NCI-H524 (cell line): ENCODE data around the gene HOXC5.
A peak's percentile ranks its signal among the peaks of the same experiment; 100 is the strongest.

Experiments used
- DNase-seq, 2 experiments: peaks; one replicate each; lab custom pipeline; 2025; lab: John Stamatoyannopoulos, UW

HOXC5 gene

DNA sequence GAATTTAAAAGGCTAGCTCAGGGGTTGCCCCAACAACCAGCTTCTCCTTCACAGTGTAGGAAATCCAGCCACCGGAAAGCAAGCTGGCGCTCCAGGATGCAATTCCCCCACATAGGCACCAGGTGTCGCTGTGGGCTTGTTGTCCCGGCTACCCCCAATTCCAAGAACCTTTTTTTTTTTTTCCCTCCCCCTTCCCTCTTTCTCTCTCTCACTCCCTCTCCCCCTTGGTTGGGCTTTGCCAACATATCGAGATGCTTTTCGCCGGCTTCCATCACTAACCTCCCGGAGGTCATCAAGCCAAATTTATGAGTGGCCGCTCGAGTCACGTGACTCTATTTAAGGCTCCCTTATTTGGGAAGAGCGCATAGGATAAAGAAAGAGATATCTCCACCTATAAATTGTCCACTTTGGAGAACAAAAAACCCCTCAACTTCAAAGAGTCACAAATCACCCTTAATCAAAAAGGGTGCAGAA lies at the start of gene HOXC5:
HOXC5 (plus strand) TSS at position 424 of the 474 bp plus-strand sequence. CDS start 73 bp downstream, outside the sequence.
- peak; percentile 91 to 93 for DNase-seq

DNA sequence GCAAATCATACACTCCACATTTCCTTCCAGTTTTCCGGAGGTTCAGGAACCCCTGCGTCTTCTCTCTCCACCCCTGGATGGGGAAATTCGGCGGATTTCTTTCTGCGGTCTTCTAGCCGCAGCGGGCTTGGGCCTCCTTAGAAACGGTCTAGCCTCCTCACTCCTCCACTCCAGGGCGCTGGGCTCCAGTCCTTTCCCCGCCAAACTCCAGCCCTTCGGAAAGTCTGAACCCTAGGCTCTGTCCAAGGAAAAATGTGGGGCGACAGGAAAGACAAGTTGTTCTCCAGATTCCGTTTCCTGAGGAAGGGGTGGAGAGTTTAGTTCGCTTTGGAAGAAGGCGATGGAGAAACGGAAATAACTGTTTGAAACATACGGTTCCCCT lies 49.3 kb upstream of the HOXC5 start:
- DNase-seq = no peak

- no peak for DNase-seq
Measured at GRCh38 chr12:53983950-53984572, 48.8 kb upstream of the HOXC5 start.

DNA sequence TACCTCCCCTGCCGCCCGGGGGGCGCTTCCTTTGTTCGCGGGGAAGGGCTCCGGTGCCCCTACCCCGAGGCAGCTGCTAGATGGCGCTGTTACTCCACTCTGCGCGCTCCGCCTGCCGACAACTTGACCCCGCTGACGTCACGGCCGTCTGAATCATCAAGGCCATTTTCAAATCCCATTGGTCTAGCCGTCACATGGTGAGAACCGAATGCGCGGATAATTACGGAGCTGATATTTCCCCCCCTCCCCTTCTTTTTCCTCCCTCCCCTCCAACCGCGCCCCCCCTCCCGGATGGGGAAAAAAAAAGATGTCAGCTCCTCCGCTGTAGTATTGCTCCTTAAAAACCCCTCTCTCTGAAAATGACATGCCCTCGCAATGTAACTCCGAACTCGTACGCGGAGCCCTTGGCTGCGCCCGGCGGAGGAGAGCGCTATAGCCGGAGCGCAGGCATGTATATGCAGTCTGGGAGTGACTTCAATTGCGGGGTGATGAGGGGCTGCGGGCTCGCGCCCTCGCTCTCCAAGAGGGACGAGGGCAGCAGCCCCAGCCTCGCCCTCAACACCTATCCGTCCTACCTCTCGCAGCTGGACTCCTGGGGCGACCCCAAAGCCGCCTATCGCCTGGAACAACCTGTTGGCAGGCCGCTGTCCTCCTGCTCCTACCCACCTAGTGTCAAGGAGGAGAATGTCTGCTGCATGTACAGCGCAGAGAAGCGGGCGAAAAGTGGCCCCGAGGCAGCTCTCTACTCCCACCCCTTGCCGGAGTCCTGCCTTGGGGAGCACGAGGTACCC lies 47.8 kb upstream of the HOXC5 start, which contains the start of gene HOXC10:
HOXC10 (plus strand) TSS at position 246 of the 791 bp plus-strand sequence; CDS start at position 360, 114 bp downstream.
- DNase-seq = peak; percentile 87 to 92

DNA sequence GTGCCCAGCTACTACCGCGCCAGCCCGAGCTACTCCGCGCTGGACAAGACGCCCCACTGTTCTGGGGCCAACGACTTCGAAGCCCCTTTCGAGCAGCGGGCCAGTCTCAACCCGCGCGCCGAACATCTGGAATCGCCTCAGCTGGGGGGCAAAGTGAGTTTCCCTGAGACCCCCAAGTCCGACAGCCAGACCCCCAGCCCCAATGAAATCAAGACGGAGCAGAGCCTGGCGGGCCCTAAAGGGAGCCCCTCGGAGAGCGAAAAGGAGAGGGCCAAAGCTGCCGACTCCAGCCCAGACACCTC lies 47.2 kb upstream of the HOXC5 start:
- DNase-seq = no peak

DNA sequence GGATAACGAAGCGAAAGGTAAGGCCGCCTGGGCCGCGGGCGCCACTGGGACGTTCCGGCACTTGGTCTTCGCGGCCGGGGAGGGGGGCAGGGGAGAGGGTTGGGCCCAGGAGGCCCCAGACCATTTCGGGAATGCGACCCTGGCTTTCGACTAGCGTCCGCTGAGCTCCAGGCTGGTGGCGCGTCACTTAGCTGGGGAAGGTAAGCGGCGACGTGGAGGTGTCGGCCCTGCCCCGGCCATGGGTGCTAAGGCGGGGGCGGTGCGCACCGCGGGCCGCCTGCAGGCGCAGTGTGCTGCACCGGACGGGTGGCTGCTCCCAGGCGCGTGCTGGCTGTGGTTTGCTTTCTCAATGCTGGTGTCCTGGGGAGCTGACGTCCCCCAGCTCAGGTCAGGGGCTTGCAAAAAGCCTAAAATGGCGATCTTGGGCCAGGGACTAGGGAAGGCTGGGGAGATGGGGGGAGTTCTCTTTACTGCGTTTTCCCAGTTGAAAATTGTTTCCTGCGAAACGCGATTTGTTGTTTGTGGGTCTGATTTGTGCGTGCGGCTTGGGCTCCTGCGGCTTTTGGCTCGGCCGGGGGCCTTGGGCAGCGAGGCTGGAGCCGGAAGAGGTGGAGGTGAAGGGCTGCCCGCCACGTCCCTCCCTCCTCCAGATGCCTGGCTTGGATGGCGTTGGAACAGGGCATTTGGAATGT lies 46.7 kb upstream of the HOXC5 start:
- peak in 1 of 2 experiments; percentile 22 for DNase-seq

GRCh38 chr12:53986686-53987483 lies 46.0 kb upstream of the HOXC5 start:
- DNase-seq = no peak

- no peak for DNase-seq
Measured at GRCh38 chr12:53987787-53988230, 45.0 kb upstream of the HOXC5 start.

DNA sequence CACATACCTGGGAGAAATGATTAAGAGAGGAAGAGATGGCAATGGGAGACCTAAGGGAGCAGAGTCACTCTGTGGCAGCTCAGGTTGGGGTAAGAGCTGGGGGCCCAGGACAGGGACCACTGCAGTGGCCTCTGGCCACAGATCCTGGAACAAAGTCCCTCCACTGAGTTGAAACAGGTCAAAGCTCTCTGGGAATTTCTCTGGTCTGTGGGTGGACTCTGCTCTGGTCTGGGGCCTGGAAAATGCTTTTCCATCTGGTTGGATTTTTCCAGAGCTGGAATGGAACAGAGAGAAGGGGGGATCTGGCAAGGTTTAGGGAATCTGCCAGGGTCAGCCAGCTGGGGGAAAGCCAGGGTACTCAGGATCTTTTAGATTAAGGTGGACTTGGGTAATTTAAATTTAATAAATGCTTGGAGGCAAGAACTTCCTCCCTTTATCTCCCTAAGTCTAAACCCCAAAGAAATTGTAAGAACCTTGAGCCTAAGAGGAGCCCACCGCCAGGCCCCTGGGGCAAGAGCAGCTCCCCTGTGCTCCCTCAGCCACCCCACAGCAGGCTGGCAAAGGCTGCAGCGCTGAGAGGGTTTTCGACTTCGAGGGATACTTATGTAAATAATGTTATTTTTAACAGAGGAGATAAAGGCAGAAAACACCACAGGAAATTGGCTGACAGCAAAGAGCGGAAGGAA lies 44.2 kb upstream of the HOXC5 start:
- no peak for DNase-seq

DNA sequence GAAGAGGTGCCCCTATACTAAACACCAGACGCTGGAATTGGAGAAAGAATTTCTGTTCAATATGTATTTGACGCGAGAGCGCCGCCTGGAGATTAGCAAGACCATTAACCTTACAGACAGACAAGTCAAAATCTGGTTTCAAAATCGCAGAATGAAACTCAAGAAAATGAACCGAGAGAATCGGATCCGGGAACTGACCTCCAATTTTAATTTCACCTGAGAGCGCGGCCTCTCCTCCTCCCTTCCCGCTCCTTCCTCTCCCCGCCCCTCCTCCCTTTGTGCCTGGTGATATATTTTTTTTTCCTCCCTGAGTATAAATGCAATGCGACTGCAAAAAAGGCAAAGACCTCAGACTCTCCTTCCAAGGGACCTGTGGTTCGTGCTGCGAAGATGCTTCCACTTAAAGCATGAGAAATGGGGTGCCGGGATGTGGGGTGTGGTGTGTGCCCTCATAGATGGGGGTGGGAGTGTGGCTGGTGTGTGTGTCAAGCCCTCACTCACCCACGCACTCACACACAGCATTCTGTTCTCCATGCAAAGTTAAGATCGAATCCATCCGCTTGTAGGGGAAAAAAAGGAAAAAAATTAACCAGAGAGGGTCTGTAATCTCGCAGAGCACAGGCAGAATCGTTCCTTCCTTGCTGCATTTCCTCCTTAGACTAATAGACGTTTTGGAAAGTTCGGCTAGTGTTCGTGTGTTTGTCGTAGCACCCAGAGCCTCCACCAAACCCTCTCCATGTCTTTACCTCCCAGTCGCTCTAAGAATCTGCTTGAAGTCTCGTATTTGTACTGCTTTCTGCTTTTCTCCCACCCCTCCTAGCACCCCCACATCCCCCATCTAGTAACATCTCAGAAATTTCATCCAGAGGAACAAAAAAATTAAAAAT lies 43.4 kb upstream of the HOXC5 start:
- DNase-seq = peak in 1 of 2 experiments; percentile 67

GRCh38 chr12:53990311-53991076 lies 42.4 kb upstream of the HOXC5 start:
- DNase-seq = no peak

- peak; percentile 52 to 74 for DNase-seq
Measured at GRCh38 chr12:53991077-53991460, 41.8 kb upstream of the HOXC5 start.

GRCh38 chr12:53992377-53992889 lies 40.4 kb upstream of the HOXC5 start:
- no peak for DNase-seq

DNA sequence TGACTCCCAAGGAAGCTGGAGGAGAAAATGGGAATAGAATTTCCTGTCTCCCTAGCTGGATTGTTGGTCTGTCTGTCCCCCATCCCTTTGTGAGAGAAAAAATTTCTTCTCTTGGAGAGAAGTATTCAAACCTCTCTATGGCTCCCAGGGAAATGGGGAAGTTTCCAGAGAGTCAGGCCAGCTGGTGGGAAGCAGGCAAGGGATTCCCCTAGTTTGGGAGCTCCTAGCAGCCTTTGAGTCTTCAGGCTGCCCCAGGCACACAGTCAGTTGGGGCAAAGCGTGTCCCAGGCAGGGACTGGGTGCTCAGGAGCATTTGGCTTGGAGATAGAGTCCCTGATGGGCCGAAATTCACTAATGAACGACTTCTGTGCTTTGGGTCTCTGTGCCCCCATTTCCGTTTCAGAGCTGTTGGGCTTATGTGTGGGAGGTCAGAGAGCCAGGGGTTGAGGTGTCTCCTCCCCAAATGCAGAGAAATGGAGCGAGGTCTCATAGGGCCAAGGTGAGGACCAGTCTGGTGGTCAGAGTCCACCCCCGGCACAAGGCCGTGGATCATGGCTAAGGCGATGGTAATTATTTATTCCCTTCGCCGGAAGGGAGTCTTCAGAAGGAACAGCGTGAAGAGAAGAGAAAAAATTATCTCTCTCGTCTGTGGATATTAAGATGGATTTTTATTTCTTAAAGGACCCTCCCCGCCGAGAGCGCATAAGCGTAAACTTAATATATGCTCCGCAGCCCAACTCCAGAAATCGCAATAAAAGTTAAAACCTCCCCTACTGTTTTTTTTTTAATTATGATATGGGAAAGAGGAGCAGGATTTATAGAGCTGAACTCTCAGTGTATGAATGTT lies 39.5 kb upstream of the HOXC5 start:
- DNase-seq = no peak

DNA sequence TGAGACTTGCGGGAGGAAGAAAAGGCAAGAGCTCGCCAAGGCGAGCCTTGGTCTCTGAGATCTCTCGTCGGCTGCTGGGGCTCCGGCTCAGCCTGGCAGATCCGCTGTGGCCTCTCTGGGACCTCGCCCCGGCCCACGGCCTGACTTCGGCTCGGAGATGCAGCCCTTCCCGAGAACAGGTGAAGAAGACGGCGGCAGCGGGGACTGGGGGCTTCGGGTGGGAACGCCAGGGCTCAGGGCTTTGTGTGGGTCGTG lies 38.9 kb upstream of the HOXC5 start:
- DNase-seq = no peak

GRCh38 chr12:53994264-53995001 lies 38.4 kb upstream of the HOXC5 start:
- no peak for DNase-seq

GRCh38 chr12:53995002-53995377 lies 37.9 kb upstream of the HOXC5 start:
- no peak for DNase-seq
